ENCODE data around the gene EYS. TPM values are rescaled to one million over a fixed set of nuclear protein-coding genes. Genes with fewer than 3 reads are reported as not detected.
"Not testable (repeated sequence)": the region's sequence is repeated elsewhere in the genome, so short reads cannot be mapped to it uniquely, and the experiment has no call there.

EYS gene
- total RNA-seq, 1 donor from 2014 or later, result not detected

DNA sequence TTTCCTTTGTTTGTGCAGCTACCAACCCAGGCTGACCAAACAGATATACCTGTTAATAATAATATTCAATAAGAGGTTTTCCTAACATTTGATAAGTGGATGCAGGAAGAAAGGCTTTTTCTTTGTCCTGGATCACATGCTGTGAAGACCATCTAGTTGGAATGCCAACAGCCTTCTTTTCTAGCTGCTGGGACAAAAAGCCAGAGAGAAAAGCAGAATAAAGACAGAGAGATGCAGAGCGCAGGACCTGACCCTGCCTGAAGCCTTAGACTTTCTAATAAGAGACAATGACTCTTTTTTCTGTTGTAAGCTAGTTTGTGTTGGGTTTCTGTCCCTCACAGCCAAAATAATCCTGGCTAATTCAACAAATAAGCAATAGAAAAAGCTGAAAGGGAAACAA lies 1763.2 kb downstream of the EYS start:
- no peak overlapping the region for H3K4me3 Mint-ChIP-seq (ENCODE audit: unreplicated experiment)
- TF ChIP-seq CTCF (IDR thresholded peaks at IDR 0.05), result no peak
- DNase-seq (ENCODE audit: extremely low spot score, unreplicated experiment), result no peak
- H3K27ac Mint-ChIP-seq (ENCODE audit: unreplicated experiment), result no peak overlapping the region
- H3K9me3 Mint-ChIP-seq (ENCODE audit: unreplicated experiment), result no peaks in the 10 kb centered on the region
- H3K4me1 Mint-ChIP-seq (ENCODE audit: unreplicated experiment), result no peaks in the 10 kb centered on the region
- peaks cover 13% of the 10 kb centered on the region for H3K27me3 Mint-ChIP-seq (ENCODE audit: unreplicated experiment)
- H3K36me3 Mint-ChIP-seq (ENCODE audit: unreplicated experiment), result no peaks in the 10 kb centered on the region

DNA sequence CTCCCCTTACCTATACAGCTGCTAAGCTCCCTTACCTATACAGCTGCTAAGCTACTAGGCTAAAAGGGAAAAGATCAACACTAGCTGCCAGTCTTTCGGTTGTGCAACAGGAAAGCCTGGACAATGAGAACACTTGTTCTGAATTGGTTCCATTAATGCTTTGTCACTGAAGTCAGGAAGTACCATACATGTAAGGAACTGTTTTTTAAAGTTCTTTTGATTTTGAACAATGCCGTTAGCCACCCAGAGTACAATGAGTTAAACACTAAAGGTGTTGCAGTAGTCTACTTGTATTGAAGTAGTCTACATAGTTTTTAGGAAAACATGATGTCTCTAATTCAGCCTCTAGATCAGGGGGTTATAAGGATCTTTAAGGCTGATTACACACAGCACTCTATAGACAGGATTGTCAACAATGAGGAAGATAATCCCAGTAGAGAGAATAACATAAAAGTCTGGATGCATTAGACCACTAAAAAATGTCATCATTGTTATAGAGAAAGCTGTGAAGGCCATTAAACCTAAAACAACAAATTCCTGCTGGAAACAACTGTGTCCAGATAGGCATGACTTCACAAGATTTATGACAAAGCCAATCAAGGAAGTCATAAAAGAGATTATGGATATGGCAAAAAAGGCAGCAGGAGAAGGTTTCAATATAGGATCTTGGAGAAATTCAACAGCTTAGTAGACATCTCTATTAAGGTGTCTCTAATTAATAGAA lies 1765.1 kb downstream of the EYS start:
- H3K27ac Mint-ChIP-seq (ENCODE audit: unreplicated experiment), result no peak overlapping the region
- no peaks in the 10 kb centered on the region for H3K4me1 Mint-ChIP-seq (ENCODE audit: unreplicated experiment)
- no peaks in the 10 kb centered on the region for H3K9me3 Mint-ChIP-seq (ENCODE audit: unreplicated experiment)
- no peak overlapping the region for H3K4me3 Mint-ChIP-seq (ENCODE audit: unreplicated experiment)
- no peak for TF ChIP-seq CTCF (IDR thresholded peaks at IDR 0.05)
- no peaks in the 10 kb centered on the region for H3K36me3 Mint-ChIP-seq (ENCODE audit: unreplicated experiment)
- DNase-seq (ENCODE audit: extremely low spot score, unreplicated experiment), result no peak
- peaks cover 3% of the 10 kb centered on the region for H3K27me3 Mint-ChIP-seq (ENCODE audit: unreplicated experiment)

- DNase-seq (ENCODE audit: extremely low spot score, unreplicated experiment), result no peak
- no peak for TF ChIP-seq CTCF (IDR thresholded peaks at IDR 0.05)
- H3K27me3 Mint-ChIP-seq (ENCODE audit: unreplicated experiment), result peaks cover 5% of the 10 kb centered on the region
- H3K4me3 Mint-ChIP-seq (ENCODE audit: unreplicated experiment), result no peak overlapping the region
- no peaks in the 10 kb centered on the region for H3K4me1 Mint-ChIP-seq (ENCODE audit: unreplicated experiment)
- H3K27ac Mint-ChIP-seq (ENCODE audit: unreplicated experiment), result no peak overlapping the region
- H3K36me3 Mint-ChIP-seq (ENCODE audit: unreplicated experiment), result no peaks in the 10 kb centered on the region
- H3K9me3 Mint-ChIP-seq (ENCODE audit: unreplicated experiment), result no peaks in the 10 kb centered on the region
Measured at GRCh38 chr6:63940056-63940455, 1767.0 kb downstream of the EYS start.

- H3K4me3 Mint-ChIP-seq (ENCODE audit: unreplicated experiment), result no peak overlapping the region
- peaks cover 5% of the 10 kb centered on the region for H3K27me3 Mint-ChIP-seq (ENCODE audit: unreplicated experiment)
- no peak overlapping the region for H3K27ac Mint-ChIP-seq (ENCODE audit: unreplicated experiment)
- H3K36me3 Mint-ChIP-seq (ENCODE audit: unreplicated experiment), result no peaks in the 10 kb centered on the region
- H3K9me3 Mint-ChIP-seq (ENCODE audit: unreplicated experiment), result no peaks in the 10 kb centered on the region
- TF ChIP-seq CTCF (IDR thresholded peaks at IDR 0.05), result no peak
- DNase-seq (ENCODE audit: extremely low spot score, unreplicated experiment), result no peak
- H3K4me1 Mint-ChIP-seq (ENCODE audit: unreplicated experiment), result no peaks in the 10 kb centered on the region
Measured at GRCh38 chr6:63936399-63936798, 1770.6 kb downstream of the EYS start.

- TF ChIP-seq CTCF (IDR thresholded peaks at IDR 0.05), result no peak
- Mint-ChIP-seq H3K9me3 (ENCODE audit: unreplicated experiment) (no peaks in the 10 kb centered on the region), H3K4me1 (ENCODE audit: unreplicated experiment) (no peaks in the 10 kb centered on the region), H3K36me3 (ENCODE audit: unreplicated experiment) (no peaks in the 10 kb centered on the region), H3K27ac (ENCODE audit: unreplicated experiment) (no peak overlapping the region), H3K27me3 (ENCODE audit: unreplicated experiment) (peaks cover 5% of the 10 kb centered on the region), H3K4me3 (ENCODE audit: unreplicated experiment) (no peak overlapping the region)
- DNase-seq (ENCODE audit: extremely low spot score, unreplicated experiment), result no peak
Measured at GRCh38 chr6:63935732-63936131, 1771.3 kb downstream of the EYS start.

DNA sequence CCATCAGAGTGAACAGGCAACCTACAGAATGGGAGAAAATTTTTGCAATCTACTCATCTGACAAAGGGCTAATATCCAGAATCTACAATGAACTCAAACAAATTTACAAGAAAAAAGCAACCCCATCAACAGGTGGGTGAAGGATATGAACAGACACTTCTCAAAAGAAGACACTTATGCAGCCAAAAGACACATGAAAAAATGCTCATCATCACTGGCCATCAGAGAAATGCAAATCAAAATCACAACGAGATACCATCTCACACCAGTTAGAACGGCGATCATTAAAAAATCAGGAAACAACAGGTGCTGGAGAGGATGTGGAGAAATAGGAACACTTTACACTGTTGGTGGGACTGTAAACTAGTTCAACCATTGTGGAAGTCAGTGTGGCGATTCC lies 1773.1 kb downstream of the EYS start:
- H3K27me3 Mint-ChIP-seq (ENCODE audit: unreplicated experiment); H3K4me3 Mint-ChIP-seq (ENCODE audit: unreplicated experiment); H3K9me3 Mint-ChIP-seq (ENCODE audit: unreplicated experiment); H3K36me3 Mint-ChIP-seq (ENCODE audit: unreplicated experiment); H3K27ac Mint-ChIP-seq (ENCODE audit: unreplicated experiment); H3K4me1 Mint-ChIP-seq (ENCODE audit: unreplicated experiment); DNase-seq (ENCODE audit: extremely low spot score, unreplicated experiment): not testable (repeated sequence)
